ENCODE measurements around the gene SLC44A5.
"Not testable (repeated sequence)": the region's sequence is repeated elsewhere in the genome, so short reads cannot be mapped to it uniquely, and the experiment has no call there.

SLC44A5 gene

GRCh38 chr1:75354267-75354666, 256.6 kb downstream of the SLC44A5 start:
- not testable (repeated sequence) for DNase-seq

GRCh38 chr1:75353051-75353450, 257.9 kb downstream of the SLC44A5 start:
- no peak for DNase-seq

GRCh38 chr1:75345538-75346292, 265.2 kb downstream of the SLC44A5 start:
- no peak for DNase-seq

GRCh38 chr1:75342786-75343185, 268.1 kb downstream of the SLC44A5 start:
- DNase-seq = no peak

- DNase-seq = no peak
Measured at GRCh38 chr1:75341537-75341936, 269.4 kb downstream of the SLC44A5 start.

- DNase-seq = no peak
Measured at GRCh38 chr1:75338616-75339483, 272.1 kb downstream of the SLC44A5 start.

- no peak for DNase-seq
Measured at GRCh38 chr1:75334876-75335389, 276.0 kb downstream of the SLC44A5 start.

GRCh38 chr1:75330624-75331023, 280.3 kb downstream of the SLC44A5 start:
- DNase-seq = no peak

GRCh38 chr1:75328691-75329090, 282.2 kb downstream of the SLC44A5 start:
- no peak for DNase-seq

- DNase-seq = no peak
Measured at GRCh38 chr1:75327395-75327794, 283.5 kb downstream of the SLC44A5 start.

GRCh38 chr1:75317976-75318375, 292.9 kb downstream of the SLC44A5 start:
- DNase-seq = no peak

- no peak for DNase-seq
Measured at GRCh38 chr1:75316230-75316629, 294.7 kb downstream of the SLC44A5 start.

GRCh38 chr1:75312620-75313019, 298.3 kb downstream of the SLC44A5 start:
- DNase-seq = no peak

- no peak for DNase-seq
Measured at GRCh38 chr1:75310067-75310466, 300.8 kb downstream of the SLC44A5 start.

GRCh38 chr1:75308365-75308764, 302.5 kb downstream of the SLC44A5 start:
- DNase-seq = no peak

- no peak for DNase-seq
Measured at GRCh38 chr1:75305061-75305460, 305.9 kb downstream of the SLC44A5 start.

- no peak for DNase-seq
Measured at GRCh38 chr1:75293270-75293669, 317.6 kb downstream of the SLC44A5 start.

GRCh38 chr1:75292013-75292412, 318.9 kb downstream of the SLC44A5 start:
- no peak for DNase-seq

- DNase-seq = no peak
Measured at GRCh38 chr1:75276385-75276784, 334.5 kb downstream of the SLC44A5 start.

GRCh38 chr1:75275631-75276030, 335.3 kb downstream of the SLC44A5 start:
- no peak for DNase-seq

GRCh38 chr1:75274920-75275506, 335.9 kb downstream of the SLC44A5 start:
- no peak for DNase-seq

GRCh38 chr1:75273110-75273509, 337.8 kb downstream of the SLC44A5 start:
- no peak for DNase-seq

GRCh38 chr1:75265792-75266191, 345.1 kb downstream of the SLC44A5 start:
- no peak for DNase-seq

- DNase-seq = no peak
Measured at GRCh38 chr1:75264112-75264511, 346.8 kb downstream of the SLC44A5 start.
